Keratinocyte (primary cell): ENCODE data around the gene ID3. TPM values are rescaled to one million over a fixed set of nuclear protein-coding genes. Genes with fewer than 3 reads are reported as not detected.

Experiments used
- DNase-seq: peaks from one replicate; pipeline ENCODE4 v3.0.0-alpha.2; 2011; ENCODE audit warnings: low read depth, missing footprints, low spot score
- FAIRE-seq: peaks from 2 replicates; lab custom pipeline; 2011; peaks lifted over from hg19 to GRCh38; lab: Jason Lieb, UNC
- H2AFZ ChIP-seq: 2 replicates; pipeline ENCODE4 v1.6.0; 2012; ENCODE audit warnings: low read length, control low read depth, inconsistent platforms; ENCODE audit not compliant: control insufficient read depth
- H3K27ac ChIP-seq: 2 replicates; pipeline ENCODE4 v1.5.1; 2011; ENCODE audit warnings: low read length; ENCODE audit not compliant: control insufficient read depth, insufficient read depth
- H3K27me3 ChIP-seq: 3 replicates; pipeline ENCODE4 v1.6.0; 2011; ENCODE audit warnings: low read length; ENCODE audit not compliant: control insufficient read depth, insufficient read depth; ENCODE audit errors: extremely low read depth
- H3K36me3 ChIP-seq, 2 experiments: 2 replicates in 1 of 2; 3 replicates in 1 of 2; pipeline ENCODE4 v1.5.1; 2011; ENCODE audit warnings: low read length in 2 of 2, mild to moderate bottlenecking in 1 of 2; ENCODE audit not compliant: control insufficient read depth in 2 of 2, insufficient read depth in 2 of 2; ENCODE audit errors: extremely low read depth in 1 of 2
- H3K4me1 ChIP-seq: 3 replicates; pipeline ENCODE4 v1.5.1; 2011; ENCODE audit warnings: low read length; ENCODE audit not compliant: control insufficient read depth, insufficient read depth; ENCODE audit errors: extremely low read depth
- H3K4me2 ChIP-seq: 3 replicates; pipeline ENCODE4 v1.6.0; 2011; ENCODE audit warnings: low read depth, low read length; ENCODE audit not compliant: control insufficient read depth, insufficient read depth; ENCODE audit errors: extremely low read depth
- H3K4me3 ChIP-seq, 3 experiments: fragments of 200-600 bp in 1 of 3; sonication (generic) in 1 of 3; 2 replicates in 2 of 3; 3 replicates in 1 of 3; pipeline ENCODE4 v1.5.1; 2011 to 2016; ENCODE audit warnings: low read length in 3 of 3, mild to moderate bottlenecking in 3 of 3, control low read depth in 2 of 3, inconsistent platforms in 1 of 3, low read depth in 1 of 3, mixed read lengths in 1 of 3, mixed run types in 1 of 3, moderate library complexity in 1 of 3; ENCODE audit not compliant: control insufficient read depth in 2 of 3, insufficient read depth in 2 of 3; ENCODE audit errors: extremely low read depth in 1 of 3
- H3K79me2 ChIP-seq: 2 replicates; pipeline ENCODE4 v1.6.0; 2012; ENCODE audit warnings: low read length; ENCODE audit not compliant: control insufficient read depth, insufficient read depth
- H3K9ac ChIP-seq: 3 replicates; pipeline ENCODE4 v1.6.0; 2011; ENCODE audit warnings: low read length; ENCODE audit not compliant: control insufficient read depth, insufficient read depth; ENCODE audit errors: extremely low read depth
- H3K9me1 ChIP-seq: 3 replicates; pipeline ENCODE4 v1.6.0; 2011; ENCODE audit warnings: low read length; ENCODE audit not compliant: control insufficient read depth, insufficient read depth; ENCODE audit errors: extremely low read depth
- H3K9me3 ChIP-seq: 2 replicates; pipeline ENCODE4 v1.5.1; 2012; ENCODE audit warnings: low read depth, low read length; ENCODE audit not compliant: control insufficient read depth
- H4K20me1 ChIP-seq: 3 replicates; pipeline ENCODE4 v1.6.0; 2011; ENCODE audit warnings: low read length; ENCODE audit not compliant: control insufficient read depth, insufficient read depth; ENCODE audit errors: extremely low read depth
- CTCF ChIP-seq, 3 experiments: IDR thresholded peaks in 1 of 3; conservative IDR thresholded peaks in 1 of 3; optimal IDR thresholded peaks in 1 of 3; 2 replicates in 2 of 3; 3 replicates in 1 of 3; pipeline versions ENCODE3 to v1.5.1; 2011; ENCODE audit warnings: low read length in 3 of 3, mild to moderate bottlenecking in 3 of 3, moderate library complexity in 2 of 3, control low read depth in 1 of 3, inconsistent platforms in 1 of 3; ENCODE audit not compliant: insufficient read depth in 2 of 3; ENCODE audit errors: extremely low read depth in 1 of 3
- EZH2 ChIP-seq: IDR thresholded peaks from one replicate; pipeline ENCODE4 v1.6.1; 2012; ENCODE audit warnings: inconsistent platforms, mild to moderate bottlenecking, low read length, moderate library complexity
- dilution Hi-C: fragments of 300-500 bp; cut with MboI; formaldehyde crosslinking; loops from one replicate; pipeline ENCODE4 v1.7.0; 2020; ENCODE audit warnings: low sequenced_read_pairs; ENCODE audit not compliant: extremely low pct_ligation_motif_present
- polyA plus RNA-seq, 5 experiments: library from polyadenylated mRNA; depleted of rRNA in 3 of 5; stranded (reverse) in 3 of 5; stranded (forward) in 1 of 5; unstranded in 1 of 5; fragments of >200 nt; gene quantifications; 1 replicate in 1 of 5; 2 replicates in 3 of 5; 3 replicates in 1 of 5; pipeline versions ENCODE4 v1.2.1 to v1.2.3, GENCODE V29; 2011 to 2012; ENCODE audit warnings: missing spikeins in 2 of 5, low read depth in 1 of 5, low replicate concordance in 1 of 5

ID3 gene
- polyA plus RNA-seq, 1 donor (not counting 4 experiments of a cell fraction or from before 2014, with no cell fraction given): 38.0 TPM

- Histone ChIP-seq H3K79me2 (no peaks in the 10 kb centered on the region), H3K9ac (no peak overlapping the region), H3K27me3 (no peaks in the 10 kb centered on the region), H4K20me1 (no peaks in the 10 kb centered on the region), H3K36me3 (no peaks in the 10 kb centered on the region), H3K4me3 (no peak overlapping the region), H3K27ac (no peak overlapping the region), H3K9me1 (no peaks in the 10 kb centered on the region), H3K4me2 (no peak overlapping the region), H2AFZ (no peak overlapping the region), H3K4me1 (no peaks in the 10 kb centered on the region), H3K9me3 (no peaks in the 10 kb centered on the region)
- TF ChIP-seq EZH2 (no peak), CTCF (optimal IDR thresholded peaks at IDR 0.05 in 1 of 3, IDR thresholded peaks at IDR 0.05 in 1 of 3, conservative IDR thresholded peaks at IDR 0.05 in 1 of 3; ENCODE audit: extremely low read depth in 1 of 3, insufficient read depth in 2 of 3, low read length in 3 of 3) (no peak)
- dilution Hi-C loops: no loop called here
- FAIRE-seq (no peak), DNase-seq (no peak)
Measured at GRCh38 chr1:23522244-23522982, 36.9 kb downstream of the ID3 start.

GRCh38 chr1:23521588-23521987, 37.7 kb downstream of the ID3 start:
- Histone ChIP-seq H3K4me1 (no peaks in the 10 kb centered on the region), H4K20me1 (no peaks in the 10 kb centered on the region), H3K9ac (no peak overlapping the region), H3K79me2 (no peaks in the 10 kb centered on the region), H3K4me2 (no peak overlapping the region), H3K9me3 (no peaks in the 10 kb centered on the region), H3K27ac (no peak overlapping the region), H3K4me3 (no peak overlapping the region), H2AFZ (no peak overlapping the region), H3K36me3 (no peaks in the 10 kb centered on the region), H3K9me1 (no peaks in the 10 kb centered on the region), H3K27me3 (no peaks in the 10 kb centered on the region)
- dilution Hi-C loops: no loop called here
- FAIRE-seq (no peak), DNase-seq (no peak)
- TF ChIP-seq EZH2 (no peak), CTCF (optimal IDR thresholded peaks at IDR 0.05 in 1 of 3, IDR thresholded peaks at IDR 0.05 in 1 of 3, conservative IDR thresholded peaks at IDR 0.05 in 1 of 3; ENCODE audit: extremely low read depth in 1 of 3, insufficient read depth in 2 of 3, low read length in 3 of 3) (no peak)
